Measurements from ENCODE around the gene SUGCT.
"Not testable (repeated sequence)": the region's sequence is repeated elsewhere in the genome, so short reads cannot be mapped to it uniquely, and the experiment has no call there.

Gene SUGCT

GRCh38 chr7:40134428-40135316 is at the start of gene SUGCT, which contains the start of gene MPLKIP:
TSS of gene SUGCT (plus strand) at chr7:40135005.
TSS of gene MPLKIP (minus strand) at chr7:40134622. CDS start at chr7:40134567, 55 bp downstream.
- in situ Hi-C loops (cut with HindIII; ENCODE audit: low sequenced_read_pairs): no loop called here

- in situ Hi-C loops (cut with HindIII; ENCODE audit: low sequenced_read_pairs): no loop called here
These were observed 42.6 kb upstream of the SUGCT start for GRCh38 chr7:40092182-40092581.

DNA sequence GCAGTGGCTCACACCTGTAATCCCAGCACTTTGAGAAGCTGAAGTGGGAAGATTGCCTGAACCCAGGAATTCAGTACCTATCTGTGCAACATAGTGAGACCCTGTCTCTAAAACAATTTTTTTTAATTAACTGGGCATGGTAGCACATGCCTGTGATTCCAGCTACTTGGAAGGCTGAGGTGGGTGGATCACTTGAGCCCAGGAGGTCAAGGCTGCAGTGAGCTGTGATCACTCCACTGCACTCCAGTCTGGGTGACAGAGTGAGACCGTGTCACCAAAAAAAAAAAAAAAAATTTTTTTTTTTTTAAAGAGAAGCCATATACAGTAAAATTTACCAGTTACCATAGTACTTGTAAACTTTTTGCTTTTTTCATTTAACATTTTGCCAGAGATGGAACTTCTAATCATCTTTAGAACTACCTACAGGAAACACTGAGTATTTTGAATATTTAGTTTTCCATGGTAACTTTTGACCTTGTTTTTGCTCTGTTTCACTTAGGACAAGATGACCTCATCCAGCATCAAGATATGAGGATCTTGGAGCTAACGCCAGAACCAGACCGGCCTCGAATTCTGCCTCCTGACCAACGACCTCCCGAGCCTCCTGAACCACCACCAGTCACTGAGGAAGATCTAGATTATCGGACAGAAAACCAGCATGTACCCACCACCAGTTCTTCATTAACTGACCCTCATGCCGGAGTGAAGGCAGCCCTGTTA is 41.0 kb upstream of the SUGCT start:
- in situ Hi-C loops (cut with HindIII; ENCODE audit: low sequenced_read_pairs): no loop called here

DNA sequence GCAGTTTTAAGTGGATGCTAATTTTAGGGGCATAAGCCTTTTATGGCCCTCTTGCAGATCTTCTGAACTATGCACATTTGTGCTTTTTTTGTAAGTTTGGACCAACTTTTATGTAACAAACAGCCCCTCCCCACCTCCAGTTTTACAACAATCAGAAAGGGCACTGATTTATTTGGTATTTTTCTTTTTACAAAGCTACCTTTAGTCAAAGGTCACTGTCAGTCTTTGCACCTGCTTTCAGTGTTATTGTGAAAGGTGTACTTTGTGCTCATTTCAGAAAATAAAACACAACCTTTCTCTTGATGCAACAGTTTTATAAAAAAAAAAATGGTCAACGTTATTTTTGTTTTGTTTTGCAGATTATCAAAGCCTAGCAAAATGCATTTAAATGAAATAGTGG is 39.6 kb upstream of the SUGCT start:
- in situ Hi-C loops (cut with HindIII; ENCODE audit: low sequenced_read_pairs): no loop called here

GRCh38 chr7:40095695-40096327 is 39.0 kb upstream of the SUGCT start:
- in situ Hi-C loops (cut with HindIII; ENCODE audit: low sequenced_read_pairs): no loop called here

DNA sequence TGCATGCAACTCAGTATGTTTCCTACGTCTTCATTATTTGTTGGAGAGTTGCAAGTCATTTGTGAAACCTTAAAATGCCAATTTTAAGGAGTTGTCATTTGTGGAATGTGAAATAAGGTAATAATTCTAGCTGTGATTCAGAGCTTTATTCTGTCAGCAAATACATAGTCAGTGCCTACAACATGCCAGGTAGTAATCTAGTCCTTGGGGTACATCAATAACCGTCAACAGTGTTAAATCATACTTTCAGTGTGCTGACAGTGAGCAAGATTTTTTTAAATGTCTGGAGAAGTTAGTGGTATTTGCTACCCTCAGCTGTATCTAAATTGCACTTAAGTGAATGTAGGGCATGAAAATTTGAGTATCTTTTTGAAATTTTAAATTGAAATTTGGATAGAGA is 37.1 kb upstream of the SUGCT start:
- in situ Hi-C loops (cut with HindIII; ENCODE audit: low sequenced_read_pairs): no loop called here

DNA sequence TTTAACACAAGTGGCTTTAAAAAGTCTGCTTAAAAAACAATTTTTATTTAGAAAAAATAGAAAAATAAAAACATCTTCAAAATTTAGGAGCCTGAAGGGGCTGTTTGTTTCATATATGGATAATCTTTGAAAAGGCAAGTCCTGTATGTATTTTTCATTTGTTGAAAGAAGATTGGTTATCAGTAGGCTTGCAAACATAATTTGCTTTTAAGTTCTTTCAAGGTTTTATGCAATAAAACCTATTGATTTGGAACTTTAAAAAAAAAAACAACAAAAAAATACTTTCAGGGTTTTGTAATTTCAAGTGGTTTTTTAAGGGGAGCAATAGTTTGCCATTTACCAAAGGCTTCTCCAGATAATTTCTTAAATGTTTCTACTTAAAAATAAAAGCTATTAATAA is 36.0 kb upstream of the SUGCT start:
- in situ Hi-C loops (cut with HindIII; ENCODE audit: low sequenced_read_pairs): no loop called here

GRCh38 chr7:40099837-40100236 is 35.0 kb upstream of the SUGCT start:
- in situ Hi-C loops (cut with HindIII; ENCODE audit: low sequenced_read_pairs): no loop called here

DNA sequence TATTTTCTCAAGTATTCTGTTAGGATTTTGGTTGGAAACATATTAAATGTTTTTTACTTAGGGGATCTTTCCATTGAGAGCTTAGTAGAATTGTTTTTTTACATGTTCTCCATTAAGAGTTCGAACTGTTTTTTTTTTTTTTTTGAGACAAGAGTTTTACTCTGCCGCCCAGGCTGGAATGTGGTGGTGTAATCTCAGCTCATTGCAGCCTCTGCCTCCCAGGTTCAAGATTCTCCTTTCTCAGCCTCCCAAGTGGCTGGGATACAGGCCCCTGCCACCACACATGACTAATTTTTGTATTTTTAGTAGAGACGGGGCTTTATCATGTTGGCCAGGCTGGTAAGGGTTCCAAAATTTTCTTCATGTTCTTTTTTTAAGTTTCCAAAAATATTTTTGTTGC is 33.6 kb upstream of the SUGCT start:
- in situ Hi-C loops (cut with HindIII; ENCODE audit: low sequenced_read_pairs): no loop called here

- in situ Hi-C loops (cut with HindIII; ENCODE audit: low sequenced_read_pairs): no loop called here
These were observed 31.9 kb upstream of the SUGCT start for GRCh38 chr7:40102897-40103296.

DNA sequence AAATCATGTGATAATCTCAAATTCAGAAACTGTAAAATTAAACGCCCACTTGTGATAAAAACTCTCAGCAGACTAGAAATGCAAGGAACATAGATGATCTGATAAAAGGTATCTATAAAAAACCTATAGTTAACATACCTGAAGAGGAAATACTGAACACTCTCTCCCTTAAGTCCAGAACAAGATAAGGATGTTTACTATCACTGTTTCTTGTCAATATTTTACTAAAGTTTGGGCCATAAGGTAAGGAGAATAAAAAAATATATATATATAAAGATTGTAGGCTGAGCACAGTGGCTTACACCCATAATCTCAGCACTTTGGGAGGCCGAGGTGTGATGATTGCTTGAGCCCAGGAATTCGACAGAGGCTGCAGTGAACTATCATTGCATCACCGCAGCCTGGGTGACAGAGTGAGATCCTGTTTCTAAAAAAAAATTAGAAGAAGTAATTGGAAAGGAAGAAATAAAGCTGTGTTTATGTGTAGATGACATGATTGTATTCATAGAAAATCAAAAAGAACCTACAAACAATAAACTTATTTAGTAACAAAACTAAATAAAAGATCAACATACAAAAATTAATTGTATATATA is 28.8 kb upstream of the SUGCT start:
- in situ Hi-C loops (cut with HindIII; ENCODE audit: low sequenced_read_pairs): no loop called here

DNA sequence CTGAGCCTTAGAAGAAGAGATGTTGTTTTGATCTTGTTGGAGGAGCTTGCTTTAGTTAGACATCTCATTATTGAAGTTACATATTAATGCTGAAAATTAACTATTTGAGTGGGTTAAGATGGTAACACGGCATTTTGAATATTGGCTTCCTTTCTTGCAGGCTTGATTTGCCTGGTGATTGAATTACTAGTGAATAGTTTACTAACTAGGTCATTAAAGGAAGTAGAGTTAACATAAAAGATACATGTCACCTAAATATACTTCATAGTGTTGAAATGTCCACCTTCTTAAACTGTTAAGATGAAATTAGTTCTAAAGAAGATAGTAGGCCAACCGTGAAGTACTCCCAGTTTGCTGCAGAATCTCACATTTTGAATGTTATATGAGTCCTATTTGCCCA is 18.9 kb upstream of the SUGCT start:
- in situ Hi-C loops (cut with HindIII; ENCODE audit: low sequenced_read_pairs): no loop called here

- in situ Hi-C loops (cut with HindIII; ENCODE audit: low sequenced_read_pairs): not testable (repeated sequence)
These were observed 17.6 kb upstream of the SUGCT start for GRCh38 chr7:40117199-40117598.

DNA sequence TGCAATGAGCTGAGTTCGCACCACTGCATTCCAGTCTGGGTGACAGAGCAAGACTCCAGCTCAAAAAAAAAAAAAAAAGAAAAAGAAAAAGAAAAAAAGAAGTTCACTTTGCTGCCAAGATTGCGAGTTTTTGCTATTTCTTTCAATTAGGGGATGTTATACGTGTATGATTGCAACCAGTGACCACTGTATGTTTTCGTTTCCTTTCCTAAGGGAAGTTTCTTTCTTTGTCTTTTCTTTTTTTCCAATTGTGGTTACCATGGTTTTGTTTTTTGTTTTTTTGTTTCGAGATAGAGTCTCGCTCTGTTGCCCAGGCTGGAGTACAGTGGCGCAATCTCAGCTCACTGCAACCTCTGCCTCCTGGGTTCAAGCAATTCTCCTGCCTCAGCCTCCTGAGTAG is 16.6 kb upstream of the SUGCT start:
- in situ Hi-C loops (cut with HindIII; ENCODE audit: low sequenced_read_pairs): not testable (repeated sequence)

- in situ Hi-C loops (cut with HindIII; ENCODE audit: low sequenced_read_pairs): no loop called here
These were observed 14.8 kb upstream of the SUGCT start for GRCh38 chr7:40120020-40120419.

DNA sequence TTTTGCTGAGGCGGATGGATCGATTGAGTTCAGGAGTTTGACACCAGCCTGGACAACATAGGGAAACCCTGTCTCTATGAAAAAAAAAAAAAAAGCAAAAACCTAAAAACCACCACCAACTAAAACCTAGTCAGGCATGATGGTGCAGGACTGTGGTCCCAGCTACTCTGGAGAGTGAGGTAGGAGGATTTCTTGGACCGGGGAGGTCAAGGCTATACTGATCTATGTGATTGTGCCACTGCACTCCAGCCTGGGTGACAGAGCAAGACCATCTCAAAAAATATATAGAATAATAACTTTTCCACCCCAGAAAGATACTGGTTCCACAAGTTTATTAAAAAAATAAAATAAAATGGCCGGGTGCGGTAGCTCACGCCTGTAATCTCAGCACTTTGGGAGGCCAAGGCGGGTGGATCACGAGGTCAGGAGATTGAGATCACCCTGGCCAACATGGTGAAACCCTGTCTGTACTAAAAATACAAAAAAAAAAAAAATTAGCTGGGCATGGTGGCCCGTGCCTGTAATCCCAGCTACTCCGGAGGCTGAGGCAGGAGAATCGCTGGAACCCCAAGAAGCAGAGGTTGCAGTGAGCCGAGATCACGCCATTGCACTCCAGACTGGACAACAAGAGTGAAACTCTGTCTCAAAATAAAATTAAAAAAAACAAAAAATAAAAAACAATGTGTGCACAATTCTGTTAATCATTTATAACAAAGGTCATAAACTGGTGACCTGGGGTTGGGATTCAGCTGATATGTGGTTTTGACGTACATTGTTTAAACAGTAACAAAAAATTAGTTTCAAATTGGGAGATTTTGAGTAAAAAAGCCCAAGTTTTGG is 12.5 kb upstream of the SUGCT start:
- in situ Hi-C loops (cut with HindIII; ENCODE audit: low sequenced_read_pairs): not testable (repeated sequence)

DNA sequence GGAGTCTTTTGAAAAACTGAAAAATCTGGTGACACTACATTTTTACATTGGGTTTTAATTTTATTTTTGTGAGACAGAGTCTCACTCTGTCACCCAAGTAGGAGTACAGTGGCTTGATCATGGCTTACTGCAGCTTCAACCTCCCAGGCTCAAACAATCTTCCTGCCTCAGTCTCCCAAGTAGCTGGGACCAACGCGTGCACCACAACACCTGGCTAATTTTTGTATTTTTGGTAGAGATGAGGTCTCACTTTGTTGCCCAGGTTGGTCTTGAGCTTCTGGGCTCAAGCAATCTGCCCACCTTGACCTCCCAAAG is 11.9 kb upstream of the SUGCT start:
- in situ Hi-C loops (cut with HindIII; ENCODE audit: low sequenced_read_pairs): no loop called here

DNA sequence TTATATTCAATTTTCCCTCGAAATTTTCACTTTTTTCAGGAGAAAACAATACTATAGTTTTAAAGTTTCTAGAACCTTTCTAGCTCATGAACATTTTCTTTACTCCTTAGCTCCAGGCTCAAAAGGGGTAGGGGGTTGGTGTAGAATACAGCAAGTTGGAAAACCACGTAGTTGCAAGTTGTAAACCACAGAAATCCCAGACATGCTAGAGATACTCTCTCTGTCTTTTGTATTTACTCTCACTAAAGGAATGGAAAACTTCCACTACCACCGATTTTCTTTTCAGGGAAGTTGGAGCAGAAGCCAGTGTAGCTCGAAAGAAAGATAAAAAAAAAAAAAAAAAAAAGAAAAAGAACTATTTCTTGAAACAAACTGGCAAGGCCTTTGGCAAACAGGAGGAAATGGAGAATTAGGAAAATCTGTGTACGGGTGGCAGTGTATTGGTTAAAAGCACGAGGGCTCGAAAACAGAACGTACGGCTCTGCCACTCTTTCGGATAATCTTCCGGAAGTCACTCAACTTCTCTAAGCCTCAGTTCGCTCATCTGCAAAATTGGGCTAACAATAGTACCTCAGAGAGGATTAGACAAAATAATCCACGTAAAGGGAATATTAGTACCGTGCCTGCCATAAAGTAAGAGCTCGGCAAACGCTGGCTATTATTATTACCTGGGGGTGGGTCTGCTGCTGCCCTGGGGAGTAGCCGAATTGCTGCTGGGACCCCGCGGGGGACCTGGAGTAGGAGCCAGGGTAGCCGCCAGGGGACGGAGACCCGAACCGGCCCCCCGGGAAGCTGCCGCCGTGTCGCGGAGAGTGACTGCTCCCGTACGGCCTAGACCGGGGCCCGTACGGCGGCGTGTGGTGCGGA is 1.0 kb upstream of the SUGCT start:
- in situ Hi-C loops (cut with HindIII; ENCODE audit: low sequenced_read_pairs): no loop called here

DNA sequence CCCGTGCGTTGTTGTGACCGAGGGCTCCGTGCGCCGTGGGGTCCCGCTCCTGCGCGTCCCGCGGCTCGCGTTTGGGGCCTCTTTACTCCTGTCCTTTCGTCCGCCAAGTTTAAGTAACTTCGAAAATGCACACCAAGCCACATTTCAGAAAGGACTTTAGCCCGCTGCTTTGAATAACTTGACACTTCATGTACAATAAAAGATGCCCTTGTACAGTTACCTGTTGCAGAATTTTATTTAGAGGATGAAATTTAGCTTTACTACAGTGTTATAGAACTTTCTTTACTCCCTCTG is 459 bp downstream of the SUGCT start:
- in situ Hi-C loops (cut with HindIII; ENCODE audit: low sequenced_read_pairs): no loop called here

GRCh38 chr7:40137563-40137962 is 2.8 kb downstream of the SUGCT start:
- in situ Hi-C loops (cut with HindIII; ENCODE audit: low sequenced_read_pairs): no loop called here
